Endothelial cell (in vitro differentiated cells): ENCODE data around the gene LIFR. TPM values are rescaled to one million over a fixed set of nuclear protein-coding genes. Genes with fewer than 3 reads are reported as not detected.

ENCODE experiments used
- DNase-seq: peaks from one replicate; pipeline ENCODE4 v3.0.0; 2021; ENCODE audit warnings: low spot score
- H3K27ac Mint-ChIP-seq: one replicate; pipeline ENCODE4 v1.8.0; 2021; ENCODE audit warnings: mixed read lengths, inconsistent platforms; ENCODE audit not compliant: unreplicated experiment
- H3K27me3 Mint-ChIP-seq: one replicate; pipeline ENCODE4 v1.8.0; 2021; ENCODE audit warnings: mild to moderate bottlenecking, moderate library complexity, mixed read lengths, inconsistent platforms; ENCODE audit not compliant: unreplicated experiment
- H3K36me3 Mint-ChIP-seq: one replicate; pipeline ENCODE4 v1.8.0; 2021; ENCODE audit warnings: mild to moderate bottlenecking, low read depth, mixed read lengths, inconsistent platforms; ENCODE audit not compliant: unreplicated experiment
- H3K4me1 Mint-ChIP-seq: one replicate; pipeline ENCODE4 v1.8.0; 2021; ENCODE audit warnings: mild to moderate bottlenecking, mixed read lengths, inconsistent platforms; ENCODE audit not compliant: unreplicated experiment
- H3K4me3 Mint-ChIP-seq: one replicate; pipeline ENCODE4 v1.8.0; 2021; ENCODE audit warnings: mild to moderate bottlenecking, mixed read lengths, inconsistent platforms; ENCODE audit not compliant: unreplicated experiment
- H3K9me3 Mint-ChIP-seq: one replicate; pipeline ENCODE4 v1.8.0; 2021; ENCODE audit warnings: mixed read lengths, inconsistent platforms; ENCODE audit not compliant: unreplicated experiment
- CTCF ChIP-seq: fragments of 200-600 bp; sonication (generic); IDR thresholded peaks from one replicate; pipeline ENCODE4 v1.5.0; 2021; ENCODE audit warnings: antibody characterized with exemption; ENCODE audit not compliant: unreplicated experiment
- total RNA-seq: library from RNA; stranded (reverse); fragmentation: NEBNext Ultra II Directional; extraction: Animal tissue kit (Norgen Biotek cat#: 25700); gene quantifications from one replicate; pipeline ENCODE4 v1.2.1, GENCODE V29; 2021; ENCODE audit not compliant: unreplicated experiment

The LIFR gene
- total RNA-seq, 1 donor from 2014 or later, result 96.0 TPM

GRCh38 chr5:38590838-38591522 is 34.5 kb upstream of the LIFR start:
- Mint-ChIP-seq H3K4me3 (no peak overlapping the region), H3K36me3 (no peaks in the 10 kb centered on the region), H3K4me1 (peaks cover 26% of the 10 kb centered on the region), H3K27me3 (peaks cover 3% of the 10 kb centered on the region), H3K9me3 (no peaks in the 10 kb centered on the region), H3K27ac (no peak overlapping the region)
- no peak for TF ChIP-seq CTCF
- DNase-seq, result no peak

- Mint-ChIP-seq H3K27me3 (peaks cover 3% of the 10 kb centered on the region), H3K4me3 (no peak overlapping the region), H3K4me1 (peaks cover 16% of the 10 kb centered on the region), H3K27ac (no peak overlapping the region), H3K36me3 (no peaks in the 10 kb centered on the region), H3K9me3 (no peaks in the 10 kb centered on the region)
- DNase-seq, result no peak
- TF ChIP-seq CTCF, result no peak
Observed at GRCh38 chr5:38589629-38590028, 33.2 kb upstream of the LIFR start.

DNA sequence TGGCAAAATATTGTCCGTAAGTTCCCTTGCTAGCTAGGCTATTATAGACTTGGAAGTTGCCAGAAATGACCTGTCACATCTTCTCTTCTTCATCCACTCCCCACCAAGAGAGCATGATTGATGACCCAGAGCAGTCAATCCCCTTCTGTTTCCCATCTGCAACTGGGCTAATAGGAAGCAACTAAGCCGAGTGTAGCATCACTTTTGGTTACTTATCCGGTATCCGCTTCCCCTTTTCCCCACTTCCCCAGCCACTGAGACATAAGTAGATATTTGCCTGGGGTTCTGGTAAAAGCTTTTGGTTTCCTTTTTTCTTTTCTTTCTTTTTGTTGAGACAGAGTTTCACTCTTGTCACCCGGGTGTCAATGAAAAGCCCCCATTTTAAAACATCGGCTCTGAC is 29.4 kb upstream of the LIFR start:
- H3K4me1 Mint-ChIP-seq, result peaks cover 15% of the 10 kb centered on the region
- H3K36me3 Mint-ChIP-seq, result no peaks in the 10 kb centered on the region
- no peaks in the 10 kb centered on the region for H3K9me3 Mint-ChIP-seq
- no peak for DNase-seq
- peaks cover 3% of the 10 kb centered on the region for H3K27me3 Mint-ChIP-seq
- no peak overlapping the region for H3K4me3 Mint-ChIP-seq
- no peak for TF ChIP-seq CTCF
- H3K27ac Mint-ChIP-seq, result no peak overlapping the region

DNA sequence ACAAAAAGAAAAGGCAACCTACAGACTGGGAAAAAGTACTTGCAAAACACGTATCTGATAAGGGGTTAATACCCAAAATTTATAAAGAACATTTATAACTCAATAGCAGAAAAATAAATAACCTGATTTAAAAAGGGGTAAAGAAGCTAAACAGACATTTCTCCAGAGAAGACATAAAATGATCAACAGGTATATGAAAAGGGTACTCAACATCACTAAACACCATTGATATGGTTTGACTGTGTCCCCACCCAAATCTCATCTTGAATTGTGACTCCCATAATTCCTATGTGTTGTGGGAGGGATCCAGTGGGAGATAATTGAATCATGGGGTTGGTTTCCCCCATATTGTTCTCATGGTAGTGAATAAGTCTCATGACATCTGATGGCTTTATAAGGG is 27.1 kb upstream of the LIFR start:
- Mint-ChIP-seq H3K27me3 (no peaks in the 10 kb centered on the region), H3K9me3 (no peaks in the 10 kb centered on the region), H3K27ac (no peak overlapping the region), H3K4me1 (peaks cover 12% of the 10 kb centered on the region), H3K4me3 (no peak overlapping the region), H3K36me3 (no peaks in the 10 kb centered on the region)
- no peak for DNase-seq
- TF ChIP-seq CTCF, result no peak

DNA sequence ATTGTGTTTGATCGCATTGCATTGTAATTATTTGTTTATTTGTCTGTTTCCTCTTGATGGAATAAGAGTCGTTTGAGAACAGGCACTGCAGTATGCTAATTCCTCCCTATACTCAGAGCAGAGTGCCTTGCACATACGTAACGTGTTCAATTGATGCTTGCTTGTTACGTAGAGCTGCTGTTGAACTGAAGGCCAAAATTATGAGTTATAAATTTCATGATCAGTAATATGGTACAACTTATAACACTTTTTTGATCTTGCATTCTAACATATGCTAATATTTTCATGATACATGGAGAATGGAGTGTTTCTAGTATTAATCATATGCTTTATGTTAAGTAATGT is 26.5 kb upstream of the LIFR start:
- H3K36me3 Mint-ChIP-seq, result no peaks in the 10 kb centered on the region

More for the DNA sequence above, 26.5 kb upstream of the LIFR start:
- Mint-ChIP-seq H3K27me3 (no peaks in the 10 kb centered on the region), H3K9me3 (no peaks in the 10 kb centered on the region), H3K27ac (no peak overlapping the region), H3K4me1 (peaks cover 12% of the 10 kb centered on the region), H3K4me3 (no peak overlapping the region)
- TF ChIP-seq CTCF, result no peak
- DNase-seq, result no peak
